Stimulated activated CD8-positive, alpha-beta memory T cell treated with anti-CD3 and anti-CD28 coated beads, Interleukin-2, amount 100 ng/mL, for 48 hours (primary cell): ENCODE results near the gene HMX2.

Source experiments
- DNase-seq, 2 donors: peaks; one replicate each; pipeline ENCODE4 v3.0.0-alpha.2; 2020; ENCODE audit warnings: low read depth in 2 of 2

HMX2 gene

DNA sequence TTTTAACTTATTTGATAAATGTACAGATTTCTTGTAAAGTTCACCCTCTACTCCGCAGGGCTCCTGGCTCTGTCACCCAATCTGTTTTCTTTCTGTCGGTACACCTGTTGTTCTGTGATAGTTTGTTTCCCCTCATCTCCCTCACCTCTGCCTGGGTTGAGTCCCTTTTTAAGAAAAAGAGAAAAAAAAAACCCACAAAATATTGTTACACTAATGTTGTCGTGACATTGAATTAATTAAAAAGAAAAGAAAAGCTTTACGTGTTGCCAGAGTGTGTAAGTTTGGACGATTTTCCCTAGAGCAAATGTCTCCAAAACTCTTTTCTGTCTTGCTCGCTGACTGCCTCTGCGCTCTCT, 8.8 kb upstream of the HMX2 start:
- DNase-seq: no peak

DNA sequence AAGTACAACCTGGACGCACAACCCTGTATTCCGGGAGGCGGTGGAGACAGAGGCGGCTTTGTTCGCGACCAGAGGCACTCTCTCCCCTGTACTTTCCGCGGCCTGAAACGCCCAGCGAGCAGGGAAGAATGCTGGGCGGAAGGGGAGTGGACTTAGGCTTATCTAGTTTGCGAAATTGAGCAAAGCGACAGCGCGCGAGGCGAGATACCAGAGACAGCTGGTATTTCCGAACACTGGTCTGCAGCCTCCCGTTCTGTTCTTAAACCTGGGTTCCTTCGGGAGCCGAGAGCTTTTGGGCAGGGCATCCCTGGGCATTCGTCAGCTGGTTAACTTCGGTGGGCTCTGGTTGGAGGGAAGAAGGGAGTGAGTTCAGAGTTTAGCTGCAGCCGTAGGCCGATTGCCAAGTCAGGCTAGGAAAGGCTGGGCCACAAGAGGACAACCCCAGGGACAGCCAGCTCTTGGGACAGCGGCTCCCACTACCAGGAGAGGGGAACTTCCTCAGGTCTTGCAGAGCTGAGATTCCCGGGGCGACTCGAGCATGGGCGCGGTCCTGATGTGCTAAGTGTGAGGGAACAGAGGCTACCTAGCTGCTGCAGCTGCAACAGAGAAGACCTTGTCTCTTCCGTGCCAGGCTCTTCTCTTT, 8.3 kb upstream of the HMX2 start:
- no peak for DNase-seq

DNA sequence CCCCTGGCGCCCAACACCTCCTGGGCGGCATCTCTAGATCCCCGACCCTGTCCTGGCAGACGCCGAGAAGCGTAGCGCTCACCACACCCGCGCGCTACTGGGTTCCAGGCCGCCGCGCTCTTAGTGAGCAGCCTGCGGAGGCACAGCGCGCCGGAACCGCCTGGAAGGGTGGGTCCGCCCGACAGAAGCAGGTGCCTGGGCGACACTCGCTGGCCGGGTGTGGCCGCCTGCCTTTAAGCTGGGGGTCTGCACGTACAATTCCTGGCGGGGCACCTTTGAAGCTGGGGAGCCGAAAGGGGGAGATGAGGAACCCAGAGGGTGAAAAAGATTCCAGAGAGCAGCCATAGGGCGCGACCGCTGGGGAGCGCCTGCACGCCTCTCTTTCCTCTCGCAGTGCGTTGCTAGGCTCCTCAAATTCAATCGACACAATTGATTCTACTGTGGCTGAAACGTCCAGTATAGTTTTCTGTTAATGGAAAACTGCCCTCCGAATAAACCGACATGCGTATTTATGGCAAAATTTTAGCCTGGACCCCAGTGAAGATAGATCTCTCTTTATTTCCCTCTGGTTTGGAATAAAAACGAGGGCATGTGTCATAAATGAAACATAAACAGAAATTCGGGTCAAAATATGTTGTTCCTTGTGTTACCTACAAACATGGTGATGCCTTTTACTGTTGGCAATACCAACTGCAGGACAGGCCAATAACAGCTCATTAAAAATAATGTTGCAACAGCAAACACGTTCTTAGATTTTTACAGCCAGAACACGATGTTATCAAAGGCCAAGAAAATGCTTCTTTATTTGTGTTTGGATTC, 7.6 kb upstream of the HMX2 start:
- DNase-seq: no peak

DNA sequence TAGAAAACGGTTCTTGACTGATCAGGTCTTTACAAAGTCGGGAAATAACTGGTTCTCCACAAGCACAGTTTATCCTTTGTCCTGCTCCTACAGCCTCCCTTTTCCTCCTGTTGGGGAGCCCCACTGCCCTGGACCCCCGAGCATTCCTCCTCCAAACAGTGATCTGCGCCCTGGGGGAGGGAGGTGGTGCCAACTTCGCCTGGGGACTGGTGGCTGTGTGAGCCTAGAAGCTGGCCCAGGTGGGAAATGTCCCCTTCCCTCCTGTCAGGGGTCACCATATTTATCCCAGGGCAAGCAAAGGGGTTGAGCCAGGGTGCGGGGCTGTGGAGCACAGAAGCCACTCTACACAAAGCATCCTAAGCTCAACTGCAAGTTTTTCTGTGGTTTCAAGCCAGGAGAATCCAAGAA, 6.9 kb upstream of the HMX2 start:
- no peak for DNase-seq

DNA sequence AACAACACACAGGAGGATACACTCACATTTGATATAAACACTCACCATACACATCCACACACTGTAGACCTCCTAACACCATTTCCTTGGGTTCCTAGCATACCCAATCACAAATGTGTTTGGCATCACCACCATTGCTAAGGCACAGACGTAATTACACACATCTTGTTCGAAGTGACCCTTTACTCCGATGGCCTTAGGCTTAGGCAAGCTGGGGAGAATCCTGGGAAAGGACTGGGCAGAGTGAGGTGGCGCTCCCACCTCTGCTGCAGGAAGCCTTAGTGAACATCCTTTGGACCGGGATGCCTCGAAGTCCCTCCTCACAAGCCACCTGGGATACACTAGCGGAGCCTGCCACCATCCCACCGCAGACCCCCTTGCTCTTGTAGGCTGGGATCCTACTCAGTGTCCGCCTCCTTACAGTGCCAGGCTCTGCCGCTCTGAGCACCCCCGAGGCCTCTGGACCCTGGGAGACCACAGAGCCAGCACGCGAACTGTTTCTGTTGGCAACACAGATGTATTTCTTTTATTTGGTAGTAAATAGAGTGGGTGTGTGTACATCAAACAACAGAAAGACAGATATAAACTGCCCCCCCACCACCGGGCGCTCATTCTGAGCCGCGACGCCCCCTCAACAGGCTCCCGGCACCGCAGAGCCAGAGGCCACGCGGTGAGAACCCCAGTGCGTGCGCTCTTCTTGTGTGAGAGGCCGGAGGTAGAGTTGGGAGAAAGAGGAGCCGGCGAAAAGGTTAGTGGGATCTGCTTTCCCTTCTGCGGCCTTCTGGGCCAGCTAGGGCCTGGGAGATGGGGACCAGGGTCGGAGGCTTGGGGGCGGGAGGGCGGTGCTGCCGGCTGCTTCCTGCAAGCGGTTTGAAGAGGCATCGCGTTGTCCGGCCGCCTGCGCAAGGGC, 5.9 kb upstream of the HMX2 start:
- DNase-seq: no peak

DNA sequence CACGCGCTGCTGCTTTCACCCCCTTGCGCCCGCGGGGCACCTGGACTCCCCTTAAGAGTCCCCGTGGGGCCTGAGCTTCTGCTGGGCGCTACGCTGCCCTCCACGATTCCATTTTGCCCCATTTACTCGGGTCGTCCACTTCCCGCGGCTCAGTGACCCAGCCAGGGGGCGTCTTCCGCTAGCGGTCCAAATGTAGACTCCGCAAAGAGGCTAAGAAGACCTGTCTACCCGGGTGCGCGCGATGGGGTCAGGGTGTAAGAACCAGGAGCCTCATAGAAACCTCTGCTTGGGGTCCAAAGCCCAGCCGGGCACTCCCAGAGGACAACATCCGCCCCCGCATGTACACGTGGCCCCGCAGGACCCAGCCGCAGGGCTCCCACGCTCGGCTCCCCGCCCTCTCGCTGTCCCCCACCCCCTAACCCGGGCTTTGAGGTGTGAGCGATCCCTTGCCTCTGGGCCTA, 5.2 kb upstream of the HMX2 start:
- no peak for DNase-seq

DNA sequence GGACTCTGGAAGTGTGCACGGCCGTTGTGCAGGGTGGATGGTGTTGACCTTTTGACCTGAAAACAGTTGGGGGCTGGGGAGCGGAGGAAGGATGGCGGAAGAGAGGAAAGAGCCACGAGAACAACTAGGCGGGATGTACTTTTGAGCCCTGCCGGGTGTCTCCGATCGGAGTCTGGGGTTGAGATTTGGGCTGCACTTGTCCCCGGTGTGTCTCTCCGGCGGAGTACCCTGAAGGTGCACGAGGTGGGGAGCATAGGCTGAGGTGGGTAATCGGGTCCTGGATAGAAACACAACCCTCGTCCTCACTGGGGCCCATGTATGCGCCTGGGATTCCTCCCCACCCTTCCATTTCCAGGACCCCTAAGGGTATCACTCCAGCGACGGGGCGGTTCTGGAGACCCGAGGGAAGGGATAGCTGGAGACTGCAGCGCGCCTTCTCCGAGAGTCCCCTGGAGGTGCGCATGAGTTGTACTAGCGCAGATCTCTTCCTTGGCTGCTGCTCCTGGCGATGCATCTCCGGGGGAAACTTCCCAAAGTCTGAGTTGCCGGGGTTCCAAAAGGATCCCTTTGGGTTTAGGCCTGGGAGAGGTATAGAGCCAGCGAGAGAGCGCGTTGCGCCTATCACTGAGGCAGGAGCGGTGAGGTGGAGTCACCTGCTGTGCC, 4.6 kb upstream of the HMX2 start:
- no peak for DNase-seq

DNA sequence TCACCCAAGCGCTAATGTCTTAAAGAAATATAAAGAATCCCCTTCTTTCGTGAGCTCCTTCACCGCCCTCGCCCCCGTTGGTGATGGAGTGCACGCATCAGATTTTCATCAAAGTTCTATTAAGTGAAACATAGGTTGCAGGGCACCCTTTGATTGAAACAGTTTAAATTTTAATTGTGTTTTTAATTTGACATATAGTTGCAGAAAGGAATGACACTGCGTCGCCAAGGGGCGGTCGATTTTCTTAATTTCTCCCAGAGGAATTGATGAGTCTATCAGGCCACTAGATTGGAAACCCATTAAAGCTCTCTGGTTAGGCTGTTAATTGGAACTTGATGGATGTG, 4.1 kb upstream of the HMX2 start:
- no peak for DNase-seq

DNA sequence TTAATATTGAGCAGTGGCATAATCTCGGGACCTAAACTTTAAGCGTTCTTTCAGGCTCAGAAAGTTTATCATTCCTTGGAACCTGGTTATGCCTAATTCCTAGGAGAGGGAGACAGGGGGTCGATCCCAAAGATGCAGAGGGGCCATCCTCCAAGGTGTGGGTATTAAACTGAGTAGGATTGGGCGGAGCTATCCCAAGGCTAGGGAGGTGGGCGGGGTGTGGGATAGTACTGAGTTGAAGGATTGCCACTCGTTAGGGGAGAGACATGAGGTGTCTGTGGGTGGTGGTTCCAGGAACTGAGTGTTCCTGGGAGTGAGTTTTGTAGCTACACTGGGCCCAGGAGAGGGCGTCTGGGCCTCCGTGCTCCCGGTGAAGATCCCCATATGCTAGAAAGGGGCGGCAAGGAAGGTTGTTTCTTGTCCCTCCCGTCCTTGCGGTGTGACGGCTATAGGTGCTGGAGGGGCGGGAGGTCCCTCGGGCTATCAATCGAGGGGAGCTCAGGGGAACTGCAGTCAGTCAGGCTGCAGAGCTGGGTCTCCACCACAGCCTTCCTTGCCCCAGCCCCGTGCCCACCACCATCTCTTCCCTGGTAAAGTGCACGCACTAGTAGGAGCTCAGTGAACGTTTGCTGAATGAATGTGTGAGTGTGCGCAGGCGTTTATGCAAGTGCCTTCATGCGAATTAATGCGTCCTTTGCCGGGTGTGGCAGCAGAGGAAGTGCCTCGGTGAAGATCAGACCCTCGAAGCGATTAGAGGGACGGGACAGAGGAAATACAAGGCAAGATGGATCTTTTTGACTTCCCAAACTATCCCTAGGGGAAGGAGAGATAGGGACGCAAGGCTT, 3.0 kb upstream of the HMX2 start:
- DNase-seq: no peak

DNA sequence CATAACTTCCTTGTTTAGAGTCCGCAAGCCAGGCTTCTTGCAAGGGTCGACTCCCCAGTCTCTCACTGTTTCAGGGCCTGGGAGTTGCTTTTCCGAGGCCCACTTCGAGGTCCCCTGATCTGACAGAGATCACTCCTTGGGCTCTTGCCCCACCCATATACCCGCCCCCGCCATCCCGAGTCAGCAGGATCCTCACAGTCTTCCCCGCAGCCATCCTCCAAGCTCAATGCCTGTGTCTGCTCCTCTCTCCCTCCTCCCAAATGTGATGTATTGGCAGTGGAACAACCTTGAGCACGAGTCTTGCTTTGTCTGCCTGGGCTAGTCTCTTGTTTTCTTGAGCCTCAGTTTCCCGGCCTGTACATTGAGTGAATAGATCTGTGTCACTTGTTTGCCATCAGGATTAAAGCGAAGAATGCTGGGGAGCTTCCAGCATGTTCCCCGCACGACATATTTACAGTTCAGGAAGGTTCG, 2.4 kb upstream of the HMX2 start:
- DNase-seq: no peak

DNA sequence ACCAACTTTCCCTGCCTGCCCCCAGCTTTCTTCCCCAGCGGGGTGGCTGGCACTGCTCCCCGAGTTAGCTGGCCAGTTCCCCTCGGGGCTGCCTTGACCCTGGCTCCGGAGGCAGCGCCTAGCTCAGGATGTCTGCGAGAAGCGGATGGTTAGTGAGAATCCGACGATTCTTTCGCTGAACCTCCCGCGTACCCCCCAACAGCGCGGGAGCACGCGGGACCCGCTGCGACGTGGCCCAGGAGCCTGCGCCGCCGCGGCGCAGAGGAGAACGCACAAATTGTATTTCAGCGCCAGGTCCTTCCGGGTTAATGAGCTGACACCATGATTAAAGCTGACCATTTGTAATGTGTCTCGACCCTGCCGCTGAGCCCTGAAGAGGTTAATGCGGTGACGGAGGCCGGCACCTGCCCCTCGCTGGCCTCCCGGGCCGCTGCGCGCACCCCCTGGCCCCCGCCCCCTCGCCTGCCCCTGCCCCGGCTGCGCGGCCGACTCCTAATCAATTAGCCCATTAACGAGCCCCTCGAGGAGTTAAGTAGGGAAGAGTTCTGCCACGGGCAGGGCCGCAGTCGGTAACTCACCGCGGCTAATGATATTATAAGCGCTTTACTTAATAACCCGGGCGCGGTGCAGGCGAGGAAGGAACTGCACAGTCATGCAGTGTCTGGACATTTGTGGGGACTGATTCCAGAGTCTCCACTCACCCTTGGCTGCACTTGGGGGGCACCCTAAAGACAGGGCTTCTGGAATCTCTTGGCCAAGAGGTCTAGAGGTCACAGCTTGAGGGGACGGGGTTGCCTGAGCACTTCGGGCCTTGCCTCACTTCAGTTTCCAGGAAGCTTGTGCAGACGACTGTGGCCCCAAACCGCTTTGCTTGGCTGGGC, 1.7 kb upstream of the HMX2 start:
- DNase-seq: no peak

DNA sequence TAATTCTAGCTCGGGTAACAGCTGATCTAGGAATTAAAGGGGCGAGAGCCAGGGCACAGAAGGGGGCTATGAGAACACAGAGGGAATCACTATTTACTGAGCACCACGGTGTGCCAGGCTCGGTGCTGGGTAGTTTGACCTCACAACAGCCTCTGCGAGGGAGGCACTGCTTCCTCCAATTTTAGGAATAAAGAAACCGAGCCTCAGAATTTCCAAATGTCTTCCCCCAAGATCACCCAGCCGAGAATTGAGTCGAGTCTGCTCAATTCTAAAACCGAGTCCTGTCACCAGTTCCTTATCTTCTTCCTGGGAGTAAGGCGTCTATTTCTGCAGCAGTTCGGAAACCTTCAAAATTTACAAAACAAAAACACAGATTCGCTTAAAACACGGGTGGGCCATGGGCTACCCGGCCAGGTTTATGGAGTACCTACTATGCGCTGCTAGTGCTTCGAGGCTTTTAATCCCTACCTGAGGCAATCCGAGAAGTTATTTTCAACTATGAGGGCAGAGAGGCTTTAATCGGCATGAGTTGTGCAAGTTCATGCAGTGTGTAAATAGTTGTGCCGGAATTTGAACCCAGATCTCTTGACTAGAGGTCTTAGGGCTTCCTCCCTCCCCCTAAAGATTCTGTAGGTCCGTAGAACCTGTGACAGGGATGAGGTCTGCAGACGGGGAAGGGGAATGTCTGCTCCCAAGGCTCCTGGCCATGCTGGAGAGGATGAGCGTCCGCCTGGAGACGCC, 872 bp upstream of the HMX2 start:
- no peak for DNase-seq

DNA sequence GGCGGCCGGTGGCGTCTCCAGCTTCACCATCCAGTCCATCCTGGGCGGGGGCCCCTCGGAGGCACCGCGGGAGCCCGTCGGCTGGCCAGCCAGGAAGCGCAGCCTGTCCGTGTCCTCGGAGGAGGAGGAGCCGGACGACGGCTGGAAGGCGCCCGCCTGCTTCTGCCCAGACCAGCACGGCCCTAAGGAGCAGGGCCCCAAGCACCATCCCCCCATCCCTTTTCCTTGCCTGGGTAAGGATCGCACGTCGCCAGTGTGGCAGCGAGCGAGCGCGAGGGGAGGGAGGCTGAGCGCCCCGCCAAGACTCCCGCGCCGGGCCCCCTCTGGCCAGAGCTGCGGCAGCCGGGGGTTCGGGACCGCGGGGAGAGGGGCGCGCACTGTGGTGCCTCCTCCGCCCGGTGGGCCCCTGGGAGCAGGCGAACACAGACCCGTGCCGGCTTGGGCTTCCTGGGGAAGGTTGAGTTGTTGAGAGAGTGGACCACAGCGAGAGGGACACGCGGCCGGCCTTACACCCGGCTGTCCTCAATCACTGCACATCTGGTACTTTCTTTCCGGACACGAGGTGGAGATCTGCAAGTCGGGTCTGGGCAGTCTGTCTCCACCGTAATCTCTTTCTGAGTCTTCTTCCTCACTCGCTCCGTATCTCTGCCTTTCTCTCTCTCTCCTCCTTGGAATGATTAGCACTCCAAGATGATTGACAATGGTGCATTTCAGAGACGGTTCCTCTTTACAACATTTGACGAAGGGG, 652 bp downstream of the HMX2 start:
- DNase-seq: no peak

DNA sequence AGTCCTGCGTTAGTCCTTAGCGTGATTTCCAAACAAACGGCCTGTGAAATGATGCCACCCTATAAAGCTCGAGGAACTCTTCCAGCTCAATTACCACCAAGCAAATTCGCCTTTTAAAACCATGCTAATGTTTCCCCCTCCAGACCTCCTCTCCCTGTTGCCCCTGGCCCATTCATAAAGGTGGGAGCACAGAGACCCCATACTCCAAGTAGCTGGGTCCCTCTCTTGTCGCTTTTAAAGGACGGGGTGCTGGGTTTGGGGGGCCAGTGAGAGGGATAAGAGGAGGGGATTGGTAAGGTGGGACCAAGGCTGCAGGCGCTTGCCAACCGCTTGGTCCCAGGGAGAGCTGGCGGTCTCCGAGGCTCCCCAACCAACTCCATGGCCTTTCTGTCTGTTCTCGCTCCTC, 1.2 kb downstream of the HMX2 start:
- no peak for DNase-seq

DNA sequence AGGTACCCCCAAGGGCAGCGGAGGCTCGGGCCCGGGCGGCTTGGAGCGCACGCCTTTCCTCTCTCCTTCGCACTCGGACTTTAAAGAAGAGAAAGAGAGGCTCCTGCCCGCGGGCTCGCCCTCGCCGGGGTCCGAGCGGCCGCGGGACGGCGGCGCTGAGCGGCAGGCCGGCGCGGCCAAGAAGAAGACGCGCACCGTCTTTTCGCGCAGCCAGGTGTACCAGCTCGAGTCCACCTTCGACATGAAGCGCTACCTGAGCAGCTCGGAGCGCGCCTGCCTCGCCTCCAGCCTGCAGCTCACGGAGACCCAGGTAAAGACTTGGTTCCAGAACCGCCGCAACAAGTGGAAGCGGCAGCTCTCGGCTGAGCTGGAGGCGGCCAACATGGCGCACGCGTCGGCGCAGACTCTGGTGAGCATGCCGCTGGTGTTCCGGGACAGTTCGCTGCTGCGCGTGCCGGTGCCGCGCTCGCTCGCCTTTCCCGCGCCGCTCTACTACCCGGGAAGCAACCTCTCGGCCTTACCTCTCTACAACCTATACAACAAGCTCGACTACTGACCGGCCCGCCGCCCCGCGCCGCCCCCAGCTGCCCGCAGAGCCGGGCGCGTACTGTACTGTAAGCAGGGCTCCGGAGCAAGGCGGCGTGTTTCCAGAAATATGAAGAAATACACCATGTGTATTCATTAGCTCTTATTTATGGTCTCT, 1.8 kb downstream of the HMX2 start:
- no peak for DNase-seq

DNA sequence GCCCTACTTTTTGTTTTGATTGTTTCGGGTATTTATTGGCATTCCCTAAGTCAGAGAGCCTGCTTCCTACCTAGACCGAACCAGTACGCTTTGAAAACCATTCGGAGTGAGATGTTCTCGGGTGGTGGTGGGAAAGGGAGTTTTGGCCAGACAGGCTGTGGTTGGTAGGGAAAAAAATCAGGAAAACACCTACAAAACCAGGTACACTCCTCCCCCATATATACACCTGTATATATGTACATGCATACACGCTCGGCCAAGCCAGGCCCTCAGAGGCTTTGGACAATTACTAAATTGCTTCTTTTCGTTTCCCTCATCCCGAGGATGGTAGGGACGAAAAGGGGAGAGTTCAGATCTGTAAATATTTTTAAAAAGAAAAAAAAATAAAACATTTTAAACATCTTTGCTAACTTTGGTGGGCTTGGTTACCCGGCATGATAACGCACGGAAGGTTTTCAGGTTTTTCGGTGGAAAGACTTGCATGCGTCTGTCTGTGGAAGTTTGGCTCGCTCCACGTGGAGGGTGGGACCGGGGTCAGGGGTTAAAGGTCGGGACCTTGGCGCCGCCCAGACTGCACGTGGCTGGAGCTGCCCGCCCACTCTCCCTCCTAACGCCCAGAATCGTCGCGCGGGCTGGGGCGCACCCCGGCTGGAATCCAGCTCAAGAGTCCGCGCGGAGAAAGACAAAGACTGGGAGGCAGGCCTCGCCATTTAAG, 2.5 kb downstream of the HMX2 start:
- no peak for DNase-seq

DNA sequence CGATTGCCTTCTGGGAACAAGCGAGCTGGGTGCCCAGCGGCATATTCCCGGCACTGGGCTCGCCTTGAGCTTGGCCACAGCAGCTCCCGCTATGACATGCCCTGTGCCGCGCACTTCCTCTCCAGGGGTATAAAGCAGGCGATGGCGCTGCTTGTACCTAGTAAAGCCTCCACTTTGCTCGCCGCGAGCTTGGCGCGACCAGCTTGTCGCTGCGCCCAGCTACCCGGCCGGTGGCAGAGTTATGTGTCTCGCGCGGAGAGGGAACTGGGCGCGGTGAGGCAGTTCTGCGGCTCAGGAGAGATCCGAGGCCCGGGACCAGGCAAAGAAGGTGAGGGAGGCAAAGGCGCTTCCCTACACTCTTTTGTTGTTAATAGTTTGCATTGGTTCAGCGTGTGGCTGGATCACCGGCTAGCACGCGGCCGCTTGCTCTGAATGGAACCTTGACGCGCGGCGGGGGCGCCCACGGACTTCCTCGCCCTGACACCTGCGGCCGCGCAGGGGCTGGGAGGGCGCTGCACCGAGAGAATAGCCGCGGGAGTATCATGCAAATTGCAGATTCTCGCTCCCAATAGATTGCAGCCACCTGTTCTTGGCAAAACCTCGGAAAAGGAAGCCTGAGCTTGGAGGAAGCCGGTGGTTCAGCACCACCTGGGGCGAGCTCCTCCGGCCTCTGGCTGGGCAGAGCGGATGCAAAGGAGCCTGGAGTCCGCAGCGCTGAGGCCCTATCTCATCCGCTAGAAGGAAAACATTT, 3.2 kb downstream of the HMX2 start:
- no peak for DNase-seq
